ENCODE results near the gene WNT7A. TPM values are rescaled to one million over a fixed set of nuclear protein-coding genes. Genes with fewer than 3 reads are reported as not detected.

WNT7A gene
- total and polyA plus RNA-seq, 5 donors = not detected

DNA sequence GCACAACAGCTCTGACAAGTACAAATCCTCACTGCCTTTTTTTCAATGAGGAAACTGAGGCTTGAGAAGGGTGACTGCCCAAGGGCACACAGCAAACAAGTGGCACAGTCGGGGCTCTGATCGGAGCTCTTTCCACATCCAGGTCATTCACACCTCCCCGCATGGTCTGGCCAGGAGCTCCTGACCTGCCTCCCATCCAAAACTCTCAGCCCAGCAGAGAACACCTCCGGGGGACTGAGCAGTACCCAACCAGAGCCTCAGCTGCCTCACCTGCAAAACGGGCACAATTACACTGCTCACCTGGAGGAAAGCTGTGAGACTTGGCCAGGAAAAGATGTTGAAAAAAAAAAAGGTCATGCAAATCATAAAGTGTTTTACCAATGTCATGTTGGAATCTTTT lies 36.5 kb downstream of the WNT7A start:
- H3K4me3 ChIP-seq (ENCODE audit: low read length) = no peak overlapping the region
- H3K27ac ChIP-seq (ENCODE audit: low read length) = no peak overlapping the region
- no peaks in the 10 kb centered on the region for H3K9me3 ChIP-seq (ENCODE audit: control insufficient read depth, low read length)
- ATAC-seq (no peak), DNase-seq (no peak)
- no peaks in the 10 kb centered on the region for H3K4me1 ChIP-seq (ENCODE audit: control insufficient read depth, insufficient read depth, low read length)
- H3K27me3 ChIP-seq (ENCODE audit: control insufficient read depth, insufficient read depth) = no peaks in the 10 kb centered on the region
- intact Hi-C loops (cut with DNase I) = no loop called here
- WGBS = 74% methylated on average over 5 of the region's 5 CpGs

DNA sequence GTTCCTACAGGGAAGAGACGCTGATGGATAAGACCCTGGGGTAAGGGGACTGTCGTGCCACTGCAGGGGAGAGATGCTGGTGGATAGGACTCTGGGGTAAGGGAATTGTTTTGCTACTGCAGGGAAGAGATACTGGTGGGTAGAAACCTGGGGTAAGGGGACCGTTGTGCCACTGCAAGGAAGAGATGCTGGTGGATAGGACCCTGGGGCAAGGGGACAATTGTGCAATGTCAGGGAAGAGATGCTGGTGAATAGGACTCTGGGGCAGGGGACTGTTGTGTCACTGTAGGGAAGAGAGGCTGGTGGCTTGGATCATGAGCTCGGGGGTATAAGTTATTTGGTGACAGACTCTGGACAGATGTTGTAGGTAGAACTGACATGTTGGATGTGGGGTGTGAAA lies 37.6 kb downstream of the WNT7A start:
- Histone ChIP-seq H3K9me3 (ENCODE audit: control insufficient read depth, low read length) (no peaks in the 10 kb centered on the region), H3K4me3 (ENCODE audit: low read length) (no peak overlapping the region), H3K27ac (ENCODE audit: low read length) (no peak overlapping the region), H3K4me1 (ENCODE audit: control insufficient read depth, insufficient read depth, low read length) (no peaks in the 10 kb centered on the region), H3K27me3 (ENCODE audit: control insufficient read depth, insufficient read depth) (no peaks in the 10 kb centered on the region)
- no peak for DNase-seq
- intact Hi-C loops (cut with DNase I) = no loop called here
- 76% methylated on average over 4 of the region's 4 CpGs for WGBS
- no peak for ATAC-seq

DNA sequence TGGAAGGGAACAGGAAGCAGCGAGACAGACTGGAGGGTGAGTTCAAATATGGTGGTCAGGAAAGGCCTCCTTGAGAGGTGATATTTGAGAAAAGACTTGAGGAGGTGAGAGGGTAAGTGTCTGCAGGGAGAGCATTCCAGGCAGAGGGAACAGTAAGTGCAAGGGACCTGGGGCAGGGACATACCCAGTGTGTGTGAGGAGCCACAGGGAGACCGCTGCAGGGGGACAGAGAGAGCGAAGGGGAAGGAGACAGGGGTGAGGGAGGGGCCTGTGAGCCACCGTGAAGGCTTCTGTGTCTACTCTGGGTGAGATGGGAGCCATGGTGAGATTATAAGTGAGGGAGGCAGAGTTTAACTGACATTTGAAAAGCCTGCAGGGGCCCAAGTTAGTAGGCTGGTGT lies 38.0 kb downstream of the WNT7A start:
- 70% methylated on average over 4 of the region's 4 CpGs for whole genome bisulfite sequencing
- DNase-seq = no peak
- H3K27me3 ChIP-seq (ENCODE audit: control insufficient read depth, insufficient read depth) = no peaks in the 10 kb centered on the region
- no peaks in the 10 kb centered on the region for H3K4me1 ChIP-seq (ENCODE audit: control insufficient read depth, insufficient read depth, low read length)
- H3K9me3 ChIP-seq (ENCODE audit: control insufficient read depth, low read length) = no peaks in the 10 kb centered on the region
- no peak overlapping the region for H3K27ac ChIP-seq (ENCODE audit: low read length)
- no peak for ATAC-seq
- intact Hi-C loops (cut with DNase I) = no loop called here
- no peak overlapping the region for H3K4me3 ChIP-seq (ENCODE audit: low read length)

DNA sequence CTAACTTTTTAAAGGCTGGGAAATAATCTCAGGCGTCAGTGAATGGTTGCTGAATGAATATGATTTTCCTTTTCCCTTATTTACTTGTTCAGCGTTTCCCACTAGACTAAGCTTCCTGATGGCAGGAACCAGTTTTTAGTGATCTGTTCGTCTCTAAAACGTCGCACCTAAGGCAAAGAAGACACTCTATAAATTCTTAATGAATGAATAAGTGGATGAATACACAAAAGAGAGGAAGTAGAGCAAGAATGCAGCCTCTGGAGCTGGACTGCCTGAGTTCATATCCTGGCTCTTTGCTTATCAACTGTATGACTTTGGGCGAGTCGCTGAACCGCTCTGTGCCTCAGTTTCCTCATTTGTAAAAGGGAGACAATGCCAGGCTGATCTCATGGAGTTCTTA lies 38.7 kb downstream of the WNT7A start:
- ATAC-seq = no peak
- H3K4me1 ChIP-seq (ENCODE audit: control insufficient read depth, insufficient read depth, low read length) = no peaks in the 10 kb centered on the region
- H3K9me3 ChIP-seq (ENCODE audit: control insufficient read depth, low read length) = no peaks in the 10 kb centered on the region
- H3K27me3 ChIP-seq (ENCODE audit: control insufficient read depth, insufficient read depth) = no peaks in the 10 kb centered on the region
- no peak for DNase-seq
- intact Hi-C loops (cut with DNase I) = no loop called here
- no peak overlapping the region for H3K4me3 ChIP-seq (ENCODE audit: low read length)
- 58% methylated on average over 8 of the region's 8 CpGs for WGBS
- no peak overlapping the region for H3K27ac ChIP-seq (ENCODE audit: low read length)

DNA sequence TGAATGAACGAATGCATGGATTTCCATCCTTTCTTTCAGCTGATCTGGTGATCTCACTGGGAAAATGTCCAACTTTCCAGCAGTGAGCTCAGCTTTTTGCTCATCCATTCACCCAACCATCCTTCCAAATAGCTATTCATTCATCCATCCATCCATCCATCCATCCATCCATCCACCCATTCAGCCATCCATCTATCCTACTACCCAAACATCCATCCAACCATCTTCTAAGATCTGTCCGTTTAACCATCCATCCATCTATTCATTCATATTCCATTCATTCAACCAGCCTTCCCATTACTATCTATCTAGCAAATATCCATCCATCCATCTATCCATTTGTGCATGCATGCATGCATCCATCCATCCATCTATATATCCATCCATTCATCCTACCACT lies 39.4 kb downstream of the WNT7A start:
- no peaks in the 10 kb centered on the region for H3K27me3 ChIP-seq (ENCODE audit: control insufficient read depth, insufficient read depth)
- intact Hi-C loops (cut with DNase I) = no loop called here
- DNase-seq (no peak), ATAC-seq (no peak)
- no peaks in the 10 kb centered on the region for H3K9me3 ChIP-seq (ENCODE audit: control insufficient read depth, low read length)
- no peak overlapping the region for H3K4me3 ChIP-seq (ENCODE audit: low read length)
- no peak overlapping the region for H3K27ac ChIP-seq (ENCODE audit: low read length)
- H3K4me1 ChIP-seq (ENCODE audit: control insufficient read depth, insufficient read depth, low read length) = no peaks in the 10 kb centered on the region
- 79% methylated on average over 2 of the region's 2 CpGs for WGBS

DNA sequence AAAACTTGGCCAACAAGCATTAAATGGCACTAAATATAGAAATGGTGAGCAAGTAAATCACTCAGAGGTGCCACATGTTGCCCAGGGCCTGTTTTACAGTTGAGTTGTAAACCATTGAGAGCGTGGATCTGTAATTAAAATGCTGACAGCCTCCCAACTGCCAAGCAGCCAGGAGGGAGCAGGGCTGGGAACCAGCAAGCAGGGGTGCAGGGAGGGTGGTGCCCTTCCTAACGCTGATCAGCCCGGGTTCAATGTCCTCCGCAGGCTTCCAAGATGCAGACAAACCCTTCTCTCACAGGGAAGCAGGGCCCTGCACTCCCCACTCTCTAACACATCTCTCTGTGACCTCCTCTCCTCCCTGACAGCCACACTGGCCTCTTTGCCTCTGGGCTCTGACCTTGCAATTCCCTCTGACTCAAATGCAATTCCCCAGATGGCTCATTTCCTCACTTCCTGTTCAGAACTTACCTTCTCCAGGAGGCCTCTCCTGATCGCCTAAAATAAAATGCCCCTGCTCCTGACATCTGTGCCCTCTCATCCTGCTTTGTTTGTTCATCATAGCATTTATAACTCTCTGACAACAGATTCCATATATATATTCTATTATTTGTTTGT lies 40.0 kb downstream of the WNT7A start:
- no peaks in the 10 kb centered on the region for H3K27me3 ChIP-seq (ENCODE audit: control insufficient read depth, insufficient read depth)

DNA sequence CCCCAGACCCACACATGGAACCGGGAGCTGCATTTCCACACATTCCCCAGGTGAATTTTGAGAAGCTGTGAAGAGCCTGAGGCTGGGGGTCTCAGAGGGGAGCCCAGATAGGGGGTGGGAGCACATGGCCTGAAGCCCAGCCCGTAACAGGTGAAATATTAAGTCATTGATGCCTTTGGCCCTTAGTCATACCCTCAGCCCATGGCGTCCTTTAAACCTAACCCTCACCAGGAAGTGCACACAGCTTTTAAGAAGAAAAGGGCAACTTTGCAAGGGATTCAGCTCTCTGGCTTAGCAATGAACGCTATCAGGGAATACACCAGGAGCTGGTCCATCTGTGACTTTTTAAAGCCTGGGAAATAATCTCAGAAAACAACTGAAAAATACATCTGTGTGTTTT lies 40.6 kb downstream of the WNT7A start:
- 62% methylated on average over 4 of the region's 4 CpGs for WGBS
- intact Hi-C loops (cut with DNase I) = no loop called here
- H3K4me3 ChIP-seq (ENCODE audit: low read length) = no peak overlapping the region
- no peaks in the 10 kb centered on the region for H3K27me3 ChIP-seq (ENCODE audit: control insufficient read depth, insufficient read depth)
- ATAC-seq (no peak), DNase-seq (no peak)
- no peaks in the 10 kb centered on the region for H3K4me1 ChIP-seq (ENCODE audit: control insufficient read depth, insufficient read depth, low read length)
- no peaks in the 10 kb centered on the region for H3K9me3 ChIP-seq (ENCODE audit: control insufficient read depth, low read length)
- no peak overlapping the region for H3K27ac ChIP-seq (ENCODE audit: low read length)

More for the DNA sequence above, 40.0 kb downstream of the WNT7A start:
- 53% methylated on average over 5 of the region's 5 CpGs for WGBS
- no peaks in the 10 kb centered on the region for H3K9me3 ChIP-seq (ENCODE audit: control insufficient read depth, low read length)
- H3K27ac ChIP-seq (ENCODE audit: low read length) = no peak overlapping the region
- ATAC-seq (no peak), DNase-seq (no peak)
- no peaks in the 10 kb centered on the region for H3K4me1 ChIP-seq (ENCODE audit: control insufficient read depth, insufficient read depth, low read length)
- intact Hi-C loops (cut with DNase I) = no loop called here
- no peak overlapping the region for H3K4me3 ChIP-seq (ENCODE audit: low read length)

DNA sequence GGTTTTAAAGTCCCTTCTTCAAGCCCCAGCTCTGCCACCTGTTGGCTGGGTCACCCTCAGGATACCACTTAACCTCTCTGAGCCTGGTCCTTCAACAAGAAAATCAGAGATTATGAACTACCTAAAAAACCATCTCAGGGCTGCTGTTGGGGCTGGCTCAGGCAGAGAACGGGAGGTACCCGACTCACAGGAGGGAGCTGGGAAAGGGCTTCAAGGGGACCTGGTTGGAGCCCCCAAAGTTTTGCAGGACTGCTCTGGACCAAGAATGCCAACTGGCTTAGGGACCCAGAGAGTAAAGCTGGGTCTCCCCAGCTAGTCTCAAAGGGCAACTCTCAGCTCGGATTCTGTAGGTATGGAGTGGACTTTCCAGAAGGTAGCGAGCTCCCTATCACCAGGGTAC lies 41.5 kb downstream of the WNT7A start:
- H3K27ac ChIP-seq (ENCODE audit: low read length) = no peak overlapping the region
- no peak for ATAC-seq
- no peaks in the 10 kb centered on the region for H3K4me1 ChIP-seq (ENCODE audit: control insufficient read depth, insufficient read depth, low read length)
- WGBS = 74% methylated on average over 4 of the region's 4 CpGs
- intact Hi-C loops (cut with DNase I) = no loop called here
- no peak overlapping the region for H3K4me3 ChIP-seq (ENCODE audit: low read length)
- no peak for DNase-seq
- H3K9me3 ChIP-seq (ENCODE audit: control insufficient read depth, low read length) = no peaks in the 10 kb centered on the region
- H3K27me3 ChIP-seq (ENCODE audit: control insufficient read depth, insufficient read depth) = no peaks in the 10 kb centered on the region

DNA sequence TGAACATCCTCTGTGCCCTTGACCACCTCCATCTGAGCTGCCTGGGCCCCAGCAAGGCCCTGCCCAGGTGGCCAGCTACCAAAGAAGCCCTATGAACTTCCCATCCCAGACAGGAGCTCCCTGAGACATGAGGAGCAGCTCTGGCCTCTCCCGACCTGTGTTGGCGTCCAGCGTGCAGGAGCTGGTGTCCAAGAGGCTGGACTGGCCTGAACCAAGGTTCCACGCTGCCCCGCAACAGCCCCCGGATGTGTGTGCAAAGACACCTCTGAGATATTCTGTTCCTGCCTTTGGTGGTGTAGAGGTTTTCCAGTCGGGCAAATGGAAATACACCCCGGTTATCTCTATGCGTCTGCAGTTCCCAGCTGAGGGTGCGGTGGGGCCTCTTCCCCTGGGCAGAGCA lies 42.1 kb downstream of the WNT7A start:
- no peaks in the 10 kb centered on the region for H3K27me3 ChIP-seq (ENCODE audit: control insufficient read depth, insufficient read depth)

DNA sequence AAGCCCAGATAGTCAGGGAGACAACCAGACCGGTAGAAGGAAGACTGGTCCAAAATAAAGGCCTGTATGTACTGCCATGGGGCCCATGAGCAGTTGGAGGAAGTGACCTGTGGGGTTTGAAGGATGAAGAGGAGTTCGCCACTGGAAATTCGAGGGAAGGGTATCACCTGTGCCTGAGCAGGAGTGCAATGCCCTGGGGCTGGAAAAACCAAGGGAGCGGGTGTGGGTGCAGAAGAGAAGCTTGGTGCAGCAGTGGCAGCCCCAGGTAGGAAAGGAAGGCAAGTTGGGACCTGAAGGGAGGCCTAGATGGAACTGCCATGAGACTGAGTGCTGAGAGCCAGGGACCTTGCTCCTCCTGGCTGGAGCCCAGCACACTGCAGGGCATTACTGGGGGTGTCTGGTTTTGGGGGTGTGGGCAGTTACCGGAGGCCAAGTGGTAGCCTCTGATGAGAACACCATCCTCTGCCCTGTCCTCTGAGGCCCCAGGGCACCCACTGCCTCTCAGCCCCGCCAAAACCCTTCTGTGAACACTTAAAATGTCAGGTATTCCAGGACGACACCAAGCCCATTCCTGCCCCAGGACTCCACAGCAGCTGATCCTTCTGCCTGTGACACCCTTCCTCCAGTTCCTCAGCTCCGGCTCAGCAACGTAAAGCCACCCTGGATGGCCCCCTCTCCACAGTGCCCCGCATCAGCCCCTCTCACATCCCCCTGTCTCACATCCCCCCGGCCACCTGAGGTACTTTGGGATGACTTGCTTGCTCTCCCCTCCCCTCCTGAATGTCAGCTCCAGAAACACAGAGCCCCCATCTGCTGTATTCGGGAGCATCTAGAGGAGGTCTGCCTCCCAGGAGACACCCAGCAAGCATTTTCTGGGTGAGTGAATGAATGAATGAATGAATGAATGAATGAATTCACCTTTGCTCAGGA lies 42.9 kb downstream of the WNT7A start:
- 79% methylated on average over 12 of the region's 12 CpGs for WGBS

More for the DNA sequence above, 42.1 kb downstream of the WNT7A start:
- Histone ChIP-seq H3K27ac (ENCODE audit: low read length) (no peak overlapping the region), H3K9me3 (ENCODE audit: control insufficient read depth, low read length) (no peaks in the 10 kb centered on the region), H3K4me3 (ENCODE audit: low read length) (no peak overlapping the region), H3K4me1 (ENCODE audit: control insufficient read depth, insufficient read depth, low read length) (no peaks in the 10 kb centered on the region)
- no peak for ATAC-seq
- intact Hi-C loops (cut with DNase I) = no loop called here
- DNase-seq = no peak
- 73% methylated on average over 10 of the region's 10 CpGs for WGBS

DNA sequence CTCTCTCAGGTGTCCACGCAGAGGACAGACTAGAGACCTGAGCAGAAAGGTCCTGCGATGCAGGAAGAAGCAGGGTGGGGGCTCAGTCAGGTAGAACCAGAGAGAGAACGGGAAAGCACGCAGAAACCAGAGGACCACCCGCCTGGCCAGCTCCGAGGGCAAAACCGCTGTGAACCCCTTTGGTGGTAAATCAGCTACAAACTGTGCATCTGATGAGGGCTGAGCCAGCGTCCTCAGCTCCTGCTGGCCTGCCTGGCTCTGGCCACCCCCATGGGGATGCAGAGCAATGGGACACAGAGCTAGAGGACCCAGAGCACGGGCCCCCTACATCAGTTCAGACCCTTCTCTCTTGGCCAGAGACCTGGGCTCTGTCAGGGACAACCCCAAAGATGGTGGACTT lies 44.6 kb downstream of the WNT7A start:
- Histone ChIP-seq H3K9me3 (ENCODE audit: control insufficient read depth, low read length) (no peaks in the 10 kb centered on the region), H3K4me1 (ENCODE audit: control insufficient read depth, insufficient read depth, low read length) (no peaks in the 10 kb centered on the region), H3K4me3 (ENCODE audit: low read length) (no peak overlapping the region), H3K27ac (ENCODE audit: low read length) (no peak overlapping the region), H3K27me3 (ENCODE audit: control insufficient read depth, insufficient read depth) (no peaks in the 10 kb centered on the region)
- 86% methylated on average over 9 of the region's 9 CpGs for WGBS
- DNase-seq = no peak
- intact Hi-C loops (cut with DNase I) = no loop called here
- no peak for ATAC-seq

More for the DNA sequence above, 42.9 kb downstream of the WNT7A start:
- Histone ChIP-seq H3K4me1 (ENCODE audit: control insufficient read depth, insufficient read depth, low read length) (no peaks in the 10 kb centered on the region), H3K27me3 (ENCODE audit: control insufficient read depth, insufficient read depth) (no peaks in the 10 kb centered on the region), H3K4me3 (ENCODE audit: low read length) (no peak overlapping the region), H3K27ac (ENCODE audit: low read length) (no peak overlapping the region), H3K9me3 (ENCODE audit: control insufficient read depth, low read length) (no peaks in the 10 kb centered on the region)
- ATAC-seq (no peak), DNase-seq (no peak)
- intact Hi-C loops (cut with DNase I) = no loop called here

Measured in right cardiac atrium (tissue), 5 donors.